Panc1 (cell line): ENCODE results near the gene SNX33. TPM values are rescaled to one million over a fixed set of nuclear protein-coding genes. Genes with fewer than 3 reads are reported as not detected.

Experiments
- ATAC-seq: fragments of 200-7000 bp; cut with Tn5 transposase; 2 replicates; pipeline ENCODE4 v1.9.1; 2020; ENCODE audit warnings: mild to moderate bottlenecking, moderate library complexity
- BruUV-seq: library from RNA; stranded (reverse); fragments of 400-500 nt; replicated peaks from 2 replicates; lab custom pipeline; 2021; lab: Mats Ljungman, UMichigan
- CTCF ChIA-PET: fragments of 300-600 bp; sonication (Branson Sonifier 250); formaldehyde crosslinking; loops from one replicate; lab custom pipeline; 2022; ENCODE audit warnings: antibody characterized with exemption; lab: Charles Lee
- POLR2A ChIA-PET: fragments of 300-600 bp; sonication (Branson Sonifier 250); formaldehyde crosslinking; loops from one replicate; lab custom pipeline; 2022; ENCODE audit warnings: antibody characterized with exemption; lab: Charles Lee
- DNase-seq: peaks from one replicate; pipeline ENCODE4 v3.0.0-alpha.2; 2010; ENCODE audit warnings: low read depth, low spot score
- H3K27ac ChIP-seq: 2 replicates; pipeline ENCODE4 v1.5.1; 2011; ENCODE audit warnings: mild to moderate bottlenecking, low read length, inconsistent platforms
- H3K27me3 ChIP-seq: fragments of 200-500 bp; sonication (Bioruptor generic); 2 replicates; pipeline ENCODE4 v1.6.0; 2014; ENCODE audit warnings: low read length, inconsistent platforms; ENCODE audit not compliant: control insufficient read depth, insufficient read depth
- H3K36me3 ChIP-seq: fragments of 200-500 bp; sonication (Bioruptor generic); 2 replicates; pipeline ENCODE4 v1.5.1; 2014; ENCODE audit warnings: inconsistent platforms, mild to moderate bottlenecking, low read length, moderate library complexity; ENCODE audit not compliant: control insufficient read depth, insufficient read depth
- H3K4me1 ChIP-seq: 2 replicates; pipeline ENCODE4 v1.5.1; 2011; ENCODE audit warnings: inconsistent platforms, mild to moderate bottlenecking, low read length, moderate library complexity; ENCODE audit not compliant: control insufficient read depth, insufficient read depth
- H3K4me3 ChIP-seq, 2 experiments: 2 replicates each; pipeline ENCODE4 v1.5.1; 2011 to 2012; ENCODE audit warnings: low read depth in 2 of 2, low read length in 2 of 2, mild to moderate bottlenecking in 2 of 2, inconsistent platforms in 1 of 2, moderate library complexity in 1 of 2
- H3K9me3 ChIP-seq: fragments of 200-500 bp; sonication (Bioruptor generic); 2 replicates; pipeline ENCODE4 v1.5.1; 2014; ENCODE audit warnings: low read depth, mild to moderate bottlenecking, inconsistent platforms, low read length, moderate library complexity; ENCODE audit not compliant: control insufficient read depth, insufficient read depth
- CTCF ChIP-seq: fragments of 450-650 bp; IDR thresholded peaks from 2 replicates; pipeline ENCODE4 v1.5.1; 2017; ENCODE audit warnings: mild to moderate bottlenecking
- POLR2AphosphoS5 ChIP-seq: IDR thresholded peaks from 2 replicates; pipeline ENCODE4 v1.6.1; 2012; ENCODE audit warnings: mild to moderate bottlenecking, low read depth, low read length, moderate library complexity
- REST ChIP-seq, 2 experiments: IDR thresholded peaks; 2 replicates each; pipeline ENCODE4 v1.6.1; 2011 to 2012; ENCODE audit warnings: low read depth in 2 of 2, control low read depth in 1 of 2, low read length in 1 of 2, mild to moderate bottlenecking in 1 of 2, moderate library complexity in 1 of 2; ENCODE audit not compliant: insufficient read depth in 1 of 2
- SIN3A ChIP-seq: IDR thresholded peaks from 2 replicates; pipeline ENCODE4 v1.6.1; 2012; ENCODE audit warnings: low read depth, mild to moderate bottlenecking, low read length, moderate library complexity, borderline replicate concordance; ENCODE audit not compliant: insufficient read depth
- TCF7L2 ChIP-seq: IDR thresholded peaks from 2 replicates; pipeline ENCODE4 v1.6.1; 2011; ENCODE audit warnings: mild to moderate bottlenecking, low read depth, low read length, inconsistent platforms
- in situ Hi-C: cut with HindIII; loops from 2 replicates; pipeline ENCODE4 v1.10.0; 2016; ENCODE audit warnings: low sequenced_read_pairs, low pct_unique_long_range_greater_than_20kb
- intact Hi-C: fragments of 100-400 bp; cut with micrococcal nuclease; formaldehyde crosslinking; loops from one replicate; pipeline ENCODE4 v1.10.0; 2022; ENCODE audit not compliant: unreplicated experiment
- total RNA-seq: library from RNA; stranded (reverse); gene quantifications from one replicate; pipeline ENCODE4 v1.2.1, GENCODE V29; 2021; ENCODE audit not compliant: unreplicated experiment

The SNX33 gene
- total RNA-seq, 1 experiment from 2014 or later = 17.0 TPM

GRCh38 chr15:75653347-75653913, 5.7 kb downstream of the SNX33 start:
- H3K27ac ChIP-seq = no peak overlapping the region
- no peaks in the 10 kb centered on the region for H3K36me3 ChIP-seq
- in situ Hi-C loops = no loop called here
- H3K4me3 ChIP-seq = no peak overlapping the region
- ChIA-PET POLR2A (interaction anchor here (0.6 kb wide), 1 partner anchor 20 kb away, joined by 7 read pairs; no protein-coding TSS in a partner anchor), CTCF (no interaction called here)
- peaks cover 31% of the 10 kb centered on the region for H3K4me1 ChIP-seq
- no peaks in the 10 kb centered on the region for H3K9me3 ChIP-seq
- no peaks in the 10 kb centered on the region for H3K27me3 ChIP-seq
- intact Hi-C loops = no loop called here
- ATAC-seq (no peak), DNase-seq (no peak)
- no TSS peak for BruUV-seq
- TF ChIP-seq POLR2AphosphoS5 (no peak), REST (IDR thresholded peaks at IDR 0.05; ENCODE audit: insufficient read depth in 1 of 2, low read depth in 2 of 2, low read length in 1 of 2) (no peak), CTCF (no peak), TCF7L2 (no peak), SIN3A (no peak)

- DNase-seq (no peak), ATAC-seq (no peak)
- no peak overlapping the region for H3K27ac ChIP-seq
- ChIA-PET POLR2A (no interaction called here), CTCF (no interaction called here)
- TF ChIP-seq SIN3A = no peak
- no peak for TF ChIP-seq CTCF
- TF ChIP-seq POLR2AphosphoS5 = no peak
- TF ChIP-seq REST (IDR thresholded peaks at IDR 0.05; ENCODE audit: insufficient read depth in 1 of 2, low read depth in 2 of 2, low read length in 1 of 2) = no peak
- no peak for TF ChIP-seq TCF7L2
- intact Hi-C loops = no loop called here
- no peak overlapping the region for H3K4me3 ChIP-seq
- H3K9me3 ChIP-seq = no peaks in the 10 kb centered on the region
- in situ Hi-C loops = no loop called here
- no TSS peak for BruUV-seq
- no peaks in the 10 kb centered on the region for H3K36me3 ChIP-seq
- H3K27me3 ChIP-seq = no peaks in the 10 kb centered on the region
- peaks cover 23% of the 10 kb centered on the region for H3K4me1 ChIP-seq
Measured at GRCh38 chr15:75654201-75654907, 6.6 kb downstream of the SNX33 start.
